GM21737 (cell line): ENCODE data around the gene RANBP17.
"Not testable (repeated sequence)": the region's sequence is repeated elsewhere in the genome, so short reads cannot be mapped to it uniquely, and the experiment has no call there.

Experiments used
- ATAC-seq: cut with Tn5 transposase; IDR thresholded peaks from one replicate; pipeline ENCODE4 v1.9.1; 2021; ENCODE audit warnings: mild to moderate bottlenecking, moderate library complexity; ENCODE audit not compliant: unreplicated experiment

The RANBP17 gene

GRCh38 chr5:170937914-170938313 lies 76.1 kb downstream of the RANBP17 start:
- ATAC-seq, result no peak

- ATAC-seq, result no peak
Observed at GRCh38 chr5:170939178-170939577, 77.4 kb downstream of the RANBP17 start.

DNA sequence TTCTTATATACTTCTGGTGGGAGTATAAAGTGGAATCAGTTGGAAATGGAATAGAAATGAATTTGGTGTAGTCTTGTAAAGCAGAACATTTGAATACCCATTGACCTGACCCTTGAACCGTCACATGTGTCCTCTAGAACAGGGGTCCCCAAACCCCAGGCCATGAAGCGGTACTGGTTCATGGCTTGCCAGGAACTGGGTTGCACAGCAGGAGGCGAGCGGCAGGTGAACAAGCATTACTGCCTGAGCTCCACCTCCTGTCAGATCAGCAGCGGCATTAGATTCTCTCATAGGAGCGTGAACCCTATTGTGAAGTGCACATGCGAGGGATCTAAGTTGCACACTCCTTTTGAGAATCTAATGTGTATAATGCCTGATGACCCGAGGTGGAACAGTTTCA lies 80.0 kb downstream of the RANBP17 start:
- no peak for ATAC-seq

DNA sequence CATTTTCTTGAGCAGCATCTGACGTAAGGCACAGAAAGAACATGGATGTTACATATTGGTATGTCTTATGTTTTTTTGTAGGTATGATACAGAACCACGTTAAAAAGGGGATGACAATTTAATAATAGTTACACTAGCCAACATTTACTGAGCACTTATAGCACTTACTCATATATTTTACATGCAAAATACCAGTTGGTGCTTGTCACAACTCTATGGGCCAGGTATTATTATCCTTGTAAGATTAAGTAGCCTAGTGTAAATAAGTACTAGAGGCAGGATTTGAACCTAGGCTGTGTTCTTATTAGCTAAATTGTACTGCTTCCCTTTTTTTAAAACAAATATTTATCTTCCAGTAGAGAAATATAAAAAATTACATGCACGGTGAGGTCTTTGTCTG lies 83.5 kb downstream of the RANBP17 start:
- ATAC-seq, result no peak

- no peak for ATAC-seq
Observed at GRCh38 chr5:170960567-170960966, 98.7 kb downstream of the RANBP17 start.

- ATAC-seq, result no peak
Observed at GRCh38 chr5:170963521-170963920, 101.7 kb downstream of the RANBP17 start.

- ATAC-seq, result no peak
Observed at GRCh38 chr5:170974461-170974860, 112.6 kb downstream of the RANBP17 start.

- not testable (repeated sequence) for ATAC-seq
Observed at GRCh38 chr5:170980261-170980660, 118.4 kb downstream of the RANBP17 start.

- no peak for ATAC-seq
Observed at GRCh38 chr5:170985486-170985885, 123.7 kb downstream of the RANBP17 start.

GRCh38 chr5:170986598-170986997 lies 124.8 kb downstream of the RANBP17 start:
- ATAC-seq, result no peak

- ATAC-seq, result no peak
Observed at GRCh38 chr5:170993476-170993875, 131.7 kb downstream of the RANBP17 start.

DNA sequence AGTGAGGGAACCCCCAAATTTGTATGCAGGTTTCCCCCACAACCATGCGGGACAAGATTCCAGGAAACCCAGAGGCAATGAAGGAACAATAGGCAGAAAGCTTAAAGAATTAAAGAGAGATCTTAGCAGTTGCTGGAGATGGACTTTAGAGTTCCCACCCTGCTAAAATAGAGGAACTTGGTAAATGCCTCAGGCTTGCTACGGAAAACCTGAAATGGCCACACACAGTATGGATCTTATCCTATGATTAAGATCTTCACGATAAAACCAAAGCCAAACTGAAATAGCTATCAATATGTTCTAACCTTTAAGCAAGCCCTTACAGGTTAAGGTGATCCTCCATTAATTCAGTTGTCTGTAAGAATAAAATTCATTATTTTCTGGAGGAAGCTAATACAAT lies 148.3 kb downstream of the RANBP17 start:
- ATAC-seq, result no peak

DNA sequence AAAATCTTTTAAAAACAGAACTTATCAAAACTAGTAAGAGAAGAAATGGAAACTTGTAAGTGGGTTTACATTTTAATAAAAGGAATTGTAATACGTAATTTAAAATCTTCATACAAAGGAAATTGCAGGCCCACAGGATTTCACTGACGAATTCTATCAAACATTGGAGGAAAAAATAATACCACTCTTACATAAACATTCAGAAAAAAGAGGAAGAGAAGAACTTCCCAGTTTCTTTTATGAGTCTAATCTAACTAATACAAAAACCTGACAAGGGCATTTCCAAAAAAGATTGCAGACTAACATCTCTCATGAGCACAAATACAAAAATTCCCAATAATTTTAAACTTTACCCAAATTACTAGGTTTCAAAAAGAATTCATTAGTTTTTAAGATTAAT lies 149.0 kb downstream of the RANBP17 start:
- no peak for ATAC-seq

GRCh38 chr5:171023508-171023907 lies 161.7 kb downstream of the RANBP17 start:
- ATAC-seq, result no peak

- ATAC-seq, result no peak
Observed at GRCh38 chr5:171024084-171024483, 162.3 kb downstream of the RANBP17 start.

- no peak for ATAC-seq
Observed at GRCh38 chr5:171029401-171029800, 167.6 kb downstream of the RANBP17 start.

DNA sequence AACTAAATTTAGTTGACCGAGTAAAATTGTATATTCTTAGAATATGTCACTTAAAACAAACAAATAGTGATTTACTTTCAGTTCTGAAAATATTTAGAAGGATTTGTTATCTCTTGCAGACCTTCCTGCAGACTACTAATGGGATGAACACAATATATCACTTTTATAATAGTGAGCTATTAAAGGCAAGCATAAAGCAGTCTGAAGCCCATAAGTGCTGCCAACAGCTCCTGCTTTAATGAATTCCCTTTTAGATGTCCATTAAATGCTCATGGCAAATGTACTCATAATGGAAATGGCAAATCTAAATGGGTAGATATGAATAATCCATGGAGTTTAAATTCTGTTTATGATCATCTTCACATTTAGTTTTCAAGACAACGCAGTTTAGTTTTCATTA lies 170.2 kb downstream of the RANBP17 start:
- no peak for ATAC-seq

GRCh38 chr5:171032435-171032973 lies 170.7 kb downstream of the RANBP17 start:
- no peak for ATAC-seq

- ATAC-seq, result not testable (repeated sequence)
Observed at GRCh38 chr5:171041893-171042292, 180.1 kb downstream of the RANBP17 start.

GRCh38 chr5:171050916-171051315 lies 189.1 kb downstream of the RANBP17 start:
- ATAC-seq, result no peak

GRCh38 chr5:171055875-171056454 lies 194.1 kb downstream of the RANBP17 start:
- ATAC-seq, result no peak

DNA sequence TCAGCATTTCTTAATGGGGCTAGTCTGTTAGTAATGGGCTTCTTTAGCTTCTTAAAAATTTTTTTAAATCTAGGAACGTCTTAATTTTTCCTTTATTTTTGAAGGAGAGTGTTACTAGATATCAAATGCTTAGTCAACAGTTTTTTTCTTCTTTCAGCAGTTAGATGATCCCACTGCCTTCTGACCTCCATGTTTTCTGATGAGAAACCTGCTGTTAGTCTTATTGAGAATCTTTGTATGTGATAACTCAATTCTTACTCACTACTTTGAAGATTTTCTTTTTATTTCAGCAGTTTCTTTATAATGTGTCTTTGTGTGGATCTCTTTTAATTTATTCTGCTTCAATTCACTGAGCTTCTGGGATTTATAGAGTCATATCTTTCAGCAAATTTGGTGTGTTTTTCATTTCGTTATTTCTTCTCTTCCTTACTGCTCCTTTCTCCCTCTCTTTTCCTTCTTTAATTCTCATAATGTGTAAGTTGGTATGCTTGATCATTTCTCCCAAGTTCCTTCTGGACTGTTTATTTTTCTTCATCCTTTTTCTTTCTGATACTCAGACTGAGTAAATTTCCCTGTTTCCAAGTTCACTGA lies 205.8 kb downstream of the RANBP17 start:
- ATAC-seq, result no peak

DNA sequence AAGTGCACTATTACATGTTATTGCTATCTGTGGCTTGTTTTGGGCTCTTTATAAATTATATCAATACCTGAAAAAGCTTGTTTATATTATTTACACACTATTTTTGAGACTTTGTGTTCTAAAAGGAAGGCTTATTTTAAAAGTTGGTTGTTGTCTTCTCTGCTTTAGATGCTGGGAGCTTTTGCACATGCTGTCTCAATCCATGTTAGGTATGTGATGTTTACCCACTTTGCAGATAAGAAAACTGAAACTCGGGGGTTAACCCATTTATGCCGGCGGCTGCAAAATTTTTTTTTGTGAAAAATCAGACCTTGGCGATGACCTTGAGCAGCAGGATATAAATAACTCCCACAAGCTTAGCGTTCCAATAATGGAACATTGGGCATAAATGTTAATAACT lies 212.9 kb downstream of the RANBP17 start:
- ATAC-seq, result no peak
